ENCODE results near the gene PDCD1LG2.
"Not testable (repeated sequence)": the region's sequence is repeated elsewhere in the genome, so short reads cannot be mapped to it uniquely, and the experiment has no call there.

The PDCD1LG2 gene

DNA sequence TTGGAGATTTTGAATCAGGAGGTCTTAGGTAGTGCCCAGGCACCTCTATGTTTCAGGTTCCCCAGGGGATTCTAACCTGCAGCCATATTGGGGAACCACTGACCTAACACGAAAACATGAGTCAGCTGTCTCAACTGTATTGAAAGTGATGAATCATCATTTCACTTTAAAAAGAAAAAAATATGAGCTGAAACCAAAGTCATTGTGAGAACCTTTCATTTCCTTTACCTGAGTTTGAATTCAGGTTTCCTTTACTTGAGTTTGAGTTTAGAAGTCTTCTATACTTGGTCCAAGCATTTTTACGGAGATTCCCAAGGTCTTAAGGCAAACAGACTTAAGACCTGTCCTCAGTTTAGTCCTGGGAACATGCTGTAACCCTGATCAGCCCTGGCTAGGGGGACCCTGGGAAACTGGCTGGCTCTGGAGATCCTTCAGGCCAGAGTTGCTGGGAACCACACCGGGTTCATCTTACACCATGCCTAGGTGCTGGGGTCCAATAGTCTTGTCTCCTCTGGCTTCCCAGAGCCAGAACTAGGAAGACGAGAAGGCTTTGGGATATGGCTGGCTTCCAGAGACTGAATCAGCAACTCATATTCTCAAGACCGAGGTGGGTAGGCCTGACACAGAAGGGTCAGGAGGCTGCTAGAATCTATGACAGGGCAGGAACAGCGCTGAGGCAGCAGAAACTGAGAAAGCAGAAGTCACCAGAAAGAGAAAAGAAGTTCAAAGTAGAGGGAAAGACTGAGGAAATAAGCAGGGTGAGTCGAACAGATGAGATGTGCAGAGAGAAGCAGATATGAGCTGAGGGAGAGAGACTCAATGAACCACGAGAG is 16.4 kb upstream of the PDCD1LG2 start:
- peak in 1 of 3 donors; percentile 16 for DNase-seq (ENCODE audit: low read depth in 3 of 3)

DNA sequence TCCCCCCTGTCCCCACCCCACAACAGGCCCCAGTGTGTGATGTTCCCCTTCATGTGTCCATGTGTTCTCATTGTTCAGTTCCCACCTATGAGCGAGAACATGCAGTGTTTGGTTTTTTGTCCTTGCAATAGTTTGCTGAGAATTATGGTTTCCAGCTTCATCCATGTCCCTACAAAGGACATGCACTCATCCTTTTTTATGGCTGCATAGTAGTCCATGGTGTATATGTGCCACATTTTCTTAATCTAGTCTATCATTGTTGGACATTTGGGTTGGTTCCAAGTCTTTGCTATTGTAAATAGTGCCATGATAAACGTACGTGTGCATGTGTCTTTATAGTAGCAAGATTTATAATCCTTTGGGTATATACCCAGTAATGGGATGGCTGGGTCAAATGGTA is 15.6 kb upstream of the PDCD1LG2 start:
- not testable (repeated sequence) for DNase-seq (ENCODE audit: low read depth in 3 of 3)

DNA sequence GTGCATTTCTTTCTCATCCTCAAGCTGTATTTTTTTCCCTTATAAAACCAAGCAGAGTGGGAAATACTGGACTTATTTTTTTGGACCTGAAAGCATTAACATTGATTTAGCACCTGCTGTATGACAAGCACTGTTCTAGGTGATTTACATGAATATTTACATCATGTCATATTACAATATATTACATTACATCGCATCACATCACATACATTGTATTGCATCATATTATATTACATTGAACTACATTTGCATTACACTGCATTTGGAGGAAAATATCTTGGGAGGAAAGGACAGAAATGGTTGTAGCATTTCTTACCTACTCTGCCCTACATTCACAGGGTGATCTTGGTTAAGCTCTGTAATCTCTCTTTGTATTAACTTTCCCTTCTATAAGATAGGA is 11.2 kb upstream of the PDCD1LG2 start:
- no peak for DNase-seq (ENCODE audit: low read depth in 3 of 3)

DNA sequence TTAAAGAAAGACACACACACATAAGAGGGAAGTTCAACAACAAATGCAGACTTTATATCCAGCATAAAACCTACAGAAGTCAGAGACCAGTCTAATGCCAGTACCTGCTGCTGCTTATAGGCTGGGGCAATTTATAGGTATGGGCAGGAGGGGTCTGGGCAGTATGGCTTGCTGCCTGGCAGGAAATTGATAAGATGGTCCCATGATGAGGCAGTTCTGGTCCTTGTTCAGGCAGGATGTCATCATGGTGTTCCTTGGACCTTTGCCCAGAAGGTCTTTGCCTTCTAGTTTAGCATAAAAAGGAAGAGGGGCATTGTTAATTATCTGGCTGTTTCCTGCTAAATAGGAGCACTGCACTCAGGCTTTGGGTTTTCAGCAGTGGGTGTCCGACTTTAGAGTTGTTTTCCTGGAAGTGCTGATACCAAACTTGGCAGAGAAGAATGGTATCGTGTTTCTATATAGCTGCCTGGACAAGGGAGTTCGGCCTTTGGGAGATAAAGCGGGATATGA is 10.4 kb upstream of the PDCD1LG2 start:
- no peak for DNase-seq (ENCODE audit: low read depth in 3 of 3)

DNA sequence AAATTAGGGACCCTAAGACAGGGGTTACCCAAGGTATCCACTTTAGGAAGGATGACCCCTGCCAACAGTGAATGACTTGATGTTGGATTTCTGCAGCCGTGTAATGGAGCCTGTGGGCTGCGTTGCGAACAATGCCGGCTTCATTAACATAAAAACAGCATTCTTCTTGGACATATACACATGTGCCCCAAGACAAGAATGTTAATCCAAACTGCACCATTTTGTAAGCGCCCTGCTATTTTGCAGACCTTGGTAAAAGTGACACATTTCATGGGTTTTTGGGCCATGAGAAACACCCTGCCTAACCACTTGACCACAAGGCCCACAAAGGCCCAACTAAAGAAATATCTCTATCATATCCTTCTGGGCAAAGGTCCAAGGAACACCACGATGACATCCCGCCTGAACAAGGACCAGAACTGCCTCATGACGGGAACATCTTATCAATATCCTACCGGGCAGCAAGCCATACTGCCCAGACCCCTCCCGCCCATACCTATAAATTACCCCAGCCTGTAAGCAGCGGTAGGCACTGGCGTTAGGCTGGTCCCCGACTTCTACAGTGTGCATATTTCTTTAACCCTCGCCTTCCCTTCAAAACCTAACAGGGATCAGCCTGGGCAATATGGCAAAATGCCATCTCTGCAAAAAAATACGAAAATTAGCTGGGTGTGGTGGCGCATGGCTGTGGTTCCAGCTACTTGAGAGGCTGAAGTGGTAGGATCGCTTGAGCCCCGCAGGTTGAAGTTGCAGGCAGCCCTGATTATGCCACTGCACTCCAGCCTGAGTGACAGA is 9.7 kb upstream of the PDCD1LG2 start:
- DNase-seq (ENCODE audit: low read depth in 3 of 3), result no peak

DNA sequence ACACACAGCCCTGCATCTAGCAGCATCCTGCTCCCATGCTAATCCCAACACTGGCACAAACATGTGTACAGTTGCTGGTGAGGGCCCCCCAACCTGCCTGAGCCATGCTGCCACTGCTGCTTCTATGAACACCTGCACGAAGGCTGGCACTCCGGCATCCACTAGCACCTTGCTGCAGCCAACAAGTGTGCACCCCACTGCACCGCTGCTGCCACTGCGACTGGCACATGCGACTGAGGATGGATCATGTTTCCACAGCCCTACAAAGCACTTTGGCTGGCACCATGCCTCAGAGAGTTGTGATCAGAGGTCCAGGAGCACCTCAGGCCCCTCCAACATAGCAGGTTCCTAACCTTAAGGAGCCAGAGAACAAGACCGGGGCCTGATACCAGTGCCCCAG is 7.8 kb upstream of the PDCD1LG2 start:
- no peak for DNase-seq (ENCODE audit: low read depth in 3 of 3)

DNA sequence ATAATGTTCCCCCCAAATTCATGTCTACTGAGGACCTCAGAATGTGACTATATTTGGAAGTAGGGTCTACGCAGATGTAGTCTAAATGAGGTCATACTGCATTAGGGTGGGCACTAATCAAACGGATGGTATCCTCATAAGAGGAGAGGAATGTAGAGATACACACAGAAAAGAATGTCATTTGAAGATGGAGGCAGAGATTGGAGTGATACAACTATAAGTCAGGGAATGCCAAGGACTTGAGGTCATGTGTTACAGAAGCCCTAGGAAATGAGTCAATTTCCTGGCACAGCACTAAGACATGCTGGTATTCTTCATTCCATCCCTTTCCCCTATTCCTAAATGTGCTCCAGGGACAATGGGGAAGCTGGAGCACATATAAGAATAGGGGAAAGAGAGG is 758 bp upstream of the PDCD1LG2 start:
- DNase-seq (ENCODE audit: low read depth in 3 of 3), result no peak

DNA sequence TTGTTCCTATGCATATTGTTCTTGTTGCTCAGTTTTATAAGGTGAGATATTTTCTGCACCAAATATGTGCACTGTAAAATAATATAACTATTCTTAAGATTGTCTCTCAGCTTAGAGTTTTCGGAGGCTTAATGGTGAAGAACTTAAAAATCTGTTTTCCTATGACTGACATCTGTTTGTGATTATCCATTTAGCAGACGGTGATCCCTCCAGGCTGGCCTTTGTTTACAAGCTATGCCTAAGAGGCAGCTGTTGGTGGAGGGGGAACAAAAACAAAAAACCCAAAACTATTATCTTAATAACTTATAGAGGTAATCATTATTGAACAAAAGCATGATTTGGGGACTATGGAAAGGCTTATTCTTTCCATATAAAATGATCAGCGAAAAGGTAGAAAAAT is 658 bp downstream of the PDCD1LG2 start:
- no peak for DNase-seq (ENCODE audit: low read depth in 3 of 3)

DNA sequence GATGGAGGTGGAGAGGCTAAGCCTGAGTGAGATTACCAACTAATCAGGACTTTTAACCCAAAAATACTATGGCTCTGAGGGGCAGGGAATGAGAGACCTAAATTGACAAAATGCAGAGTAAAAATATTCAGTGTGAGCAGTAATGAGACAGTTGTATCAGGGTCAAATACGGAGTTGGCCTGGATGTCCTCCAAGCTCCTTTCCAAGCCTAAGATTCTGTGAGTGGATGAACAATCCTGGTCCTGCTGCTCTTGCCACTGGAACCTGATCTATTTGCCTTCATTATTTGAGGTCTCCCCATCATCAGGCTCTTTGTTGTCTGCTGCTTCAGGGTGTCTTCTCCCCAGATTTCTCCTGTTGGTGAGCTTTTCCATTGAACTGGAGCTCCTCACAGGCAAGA is 1.1 kb downstream of the PDCD1LG2 start:
- no peak for DNase-seq (ENCODE audit: low read depth in 3 of 3)

DNA sequence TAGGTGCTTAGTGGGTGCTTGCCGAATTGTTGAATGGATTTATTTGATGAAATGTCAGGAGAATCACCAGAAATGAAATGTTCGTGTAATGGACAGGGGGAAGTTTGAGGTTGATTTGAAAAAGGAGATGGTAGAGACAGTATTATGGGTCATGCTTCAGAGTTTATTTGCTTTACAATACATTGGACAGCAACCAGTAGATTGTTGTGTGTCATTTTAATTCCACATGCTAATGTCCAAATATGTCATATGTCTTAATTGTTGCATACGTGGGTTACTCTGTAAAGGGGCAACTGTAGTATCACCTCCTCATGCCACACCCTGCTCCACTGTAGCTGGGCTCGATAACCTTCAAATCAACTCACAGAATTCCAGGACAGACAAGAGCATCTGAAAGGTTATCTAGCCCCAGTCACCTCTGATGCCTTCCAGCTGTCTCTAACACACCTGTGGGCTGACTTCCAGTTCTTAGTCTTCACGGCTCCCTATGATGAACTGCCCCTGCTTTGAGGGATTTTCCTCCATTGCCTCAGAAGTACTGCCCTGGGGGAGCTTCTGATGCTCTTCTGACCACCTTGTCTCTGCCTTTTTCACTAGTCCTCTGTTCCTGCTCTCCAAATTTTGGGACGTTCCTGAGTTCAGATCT is 1.7 kb downstream of the PDCD1LG2 start:
- no peak for DNase-seq (ENCODE audit: low read depth in 3 of 3)

DNA sequence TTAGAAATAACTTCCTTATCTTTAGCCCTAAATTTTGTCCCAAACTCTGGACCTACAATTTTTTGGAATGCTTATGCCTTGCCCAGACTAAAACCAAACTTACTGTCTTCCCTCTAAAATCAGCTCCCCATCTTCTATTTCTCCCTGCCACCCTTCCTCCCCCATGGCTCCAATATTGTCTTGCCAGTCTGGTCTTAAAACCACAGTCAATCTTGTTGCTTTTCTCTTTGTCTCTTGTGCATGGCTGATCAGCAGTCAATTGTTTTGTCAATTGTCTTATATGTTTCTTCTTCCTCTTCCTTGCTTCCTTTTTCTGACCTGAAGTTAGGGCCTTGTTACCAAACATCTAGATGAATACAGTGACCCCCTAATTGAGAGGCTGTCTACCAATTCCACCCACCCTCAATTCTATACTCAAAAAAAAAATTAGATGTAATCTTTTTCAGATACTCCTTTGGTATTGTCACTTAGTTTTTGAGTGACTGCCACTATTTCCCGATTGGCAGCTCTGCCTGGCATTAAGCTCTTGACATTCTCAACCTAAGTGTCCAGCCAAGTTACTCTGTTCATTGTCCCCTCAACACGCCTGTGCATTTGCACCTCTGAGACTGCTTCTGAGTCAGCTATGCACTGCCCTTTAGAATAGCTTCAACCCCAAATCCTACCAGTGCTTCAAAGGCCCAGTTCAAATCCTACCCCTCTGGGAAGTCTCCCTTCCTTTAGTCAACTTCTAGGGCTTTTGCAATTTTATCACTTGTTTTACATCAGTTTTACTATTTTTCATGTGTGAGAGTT is 2.5 kb downstream of the PDCD1LG2 start:
- DNase-seq (ENCODE audit: low read depth in 3 of 3), result no peak

DNA sequence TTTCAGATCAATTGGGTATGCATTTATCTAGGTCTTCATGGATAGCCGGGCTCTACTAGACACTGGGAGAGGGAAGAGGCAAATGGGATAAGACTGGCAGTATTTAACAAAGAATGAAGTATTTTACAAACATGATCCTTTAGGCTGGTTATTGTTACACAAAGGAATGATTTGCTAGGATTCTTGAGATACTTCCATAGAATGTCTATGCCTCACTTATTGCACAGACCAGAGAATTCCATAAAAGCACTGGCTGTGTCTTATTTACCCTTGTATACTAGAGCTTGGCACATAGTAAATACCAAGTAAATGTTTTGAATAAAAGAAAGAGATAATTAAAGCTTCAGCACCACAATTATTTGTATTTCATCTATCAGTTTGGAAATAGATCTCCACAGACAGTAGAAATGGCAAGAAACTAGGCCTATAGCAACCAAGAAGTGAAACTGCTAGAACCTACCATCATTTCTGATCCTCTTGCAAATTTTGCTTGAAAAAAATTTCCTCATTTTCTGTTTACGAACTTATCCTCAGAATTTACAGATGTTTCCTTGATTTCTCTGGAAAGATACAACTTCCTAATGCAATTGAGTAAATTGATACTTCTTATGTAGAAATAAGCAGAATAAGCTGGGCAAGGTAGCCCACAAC is 3.8 kb downstream of the PDCD1LG2 start:
- no peak for DNase-seq (ENCODE audit: low read depth in 3 of 3)

DNA sequence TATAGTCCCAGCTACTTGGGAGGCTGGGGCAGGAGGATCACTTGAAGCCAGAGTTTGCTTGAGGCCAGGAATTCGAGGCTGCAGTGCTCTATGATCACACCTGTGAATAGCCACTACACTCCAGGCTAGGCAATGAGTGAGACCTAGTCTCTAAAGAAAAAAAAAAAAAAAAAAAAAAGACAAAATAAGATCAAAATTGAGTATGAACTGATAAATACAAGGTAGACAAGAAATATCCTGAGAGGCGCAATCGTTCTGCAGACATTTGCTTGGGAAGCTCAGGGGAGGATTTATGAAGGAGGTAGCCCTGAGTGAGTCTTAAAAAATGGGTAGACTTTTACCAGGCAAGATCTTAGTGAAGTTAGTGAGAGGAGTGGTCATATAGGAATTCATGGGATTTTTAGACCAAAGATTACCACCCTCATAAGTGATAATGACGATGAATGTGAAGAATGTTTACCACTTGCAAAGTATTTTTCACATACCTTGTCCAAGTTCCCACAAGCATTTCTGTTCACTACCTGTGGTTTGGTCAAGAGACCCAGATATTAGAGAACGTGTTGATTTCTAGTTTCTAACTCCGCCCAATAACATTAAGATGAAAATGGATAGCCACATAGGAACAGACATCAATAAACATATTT is 4.4 kb downstream of the PDCD1LG2 start:
- DNase-seq (ENCODE audit: low read depth in 3 of 3), result no peak

DNA sequence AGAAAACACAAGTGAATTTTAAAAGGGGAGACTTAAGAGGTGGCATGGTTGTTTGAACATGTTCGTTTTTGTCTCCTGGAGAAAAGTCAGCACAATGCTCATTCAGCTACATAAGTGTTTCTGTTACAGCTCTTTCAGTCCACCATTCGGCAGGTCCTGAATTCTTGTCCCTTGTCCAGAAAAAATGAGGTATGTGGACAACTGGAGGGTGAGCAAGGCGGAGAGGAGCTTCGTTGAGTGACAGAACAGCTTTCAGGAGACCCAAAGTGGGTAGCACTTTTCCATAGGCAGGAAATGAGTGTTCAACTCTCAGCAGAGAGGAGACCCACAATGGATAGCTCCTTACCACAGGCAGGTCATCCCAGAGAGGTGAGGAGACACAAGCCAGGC is 4.9 kb downstream of the PDCD1LG2 start:
- DNase-seq (ENCODE audit: low read depth in 3 of 3), result no peak

DNA sequence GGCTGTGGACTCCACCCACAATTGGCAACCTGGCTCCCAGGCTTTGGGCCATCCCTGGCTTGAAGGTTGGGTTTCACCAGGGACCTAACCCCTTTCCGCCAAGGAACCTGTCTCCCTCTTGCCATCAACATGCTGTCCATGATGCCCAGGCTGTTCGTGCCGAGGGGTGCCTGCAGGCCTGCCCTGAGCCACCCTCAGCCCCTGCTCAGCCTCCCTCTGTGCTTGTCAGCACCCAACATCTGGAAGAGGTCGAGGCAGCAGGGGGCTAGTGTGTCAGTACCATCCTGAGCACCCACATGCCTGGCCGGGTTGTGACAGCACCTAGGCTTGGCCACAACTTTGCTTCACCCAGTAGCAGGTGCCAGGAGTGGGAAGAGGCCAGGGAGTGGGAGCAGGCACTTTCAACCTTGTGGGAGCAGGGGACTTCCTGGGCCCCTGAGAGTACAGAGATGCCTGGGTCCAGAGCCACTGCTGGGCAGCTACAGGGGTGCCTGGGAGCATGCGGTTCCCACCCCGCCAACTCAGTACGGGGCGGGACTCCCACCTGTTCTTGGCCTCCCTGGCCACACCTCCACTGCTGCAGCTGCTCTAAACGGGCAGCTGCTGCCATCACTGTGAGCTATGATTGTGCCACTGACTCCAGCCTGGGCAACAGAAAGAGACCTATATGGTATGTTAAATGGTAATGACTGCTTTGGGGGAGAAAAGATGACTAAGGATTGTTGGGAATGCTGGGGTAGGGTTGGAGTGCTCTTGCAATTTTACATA is 6.3 kb downstream of the PDCD1LG2 start:
- DNase-seq (ENCODE audit: low read depth in 3 of 3), result no peak

DNA sequence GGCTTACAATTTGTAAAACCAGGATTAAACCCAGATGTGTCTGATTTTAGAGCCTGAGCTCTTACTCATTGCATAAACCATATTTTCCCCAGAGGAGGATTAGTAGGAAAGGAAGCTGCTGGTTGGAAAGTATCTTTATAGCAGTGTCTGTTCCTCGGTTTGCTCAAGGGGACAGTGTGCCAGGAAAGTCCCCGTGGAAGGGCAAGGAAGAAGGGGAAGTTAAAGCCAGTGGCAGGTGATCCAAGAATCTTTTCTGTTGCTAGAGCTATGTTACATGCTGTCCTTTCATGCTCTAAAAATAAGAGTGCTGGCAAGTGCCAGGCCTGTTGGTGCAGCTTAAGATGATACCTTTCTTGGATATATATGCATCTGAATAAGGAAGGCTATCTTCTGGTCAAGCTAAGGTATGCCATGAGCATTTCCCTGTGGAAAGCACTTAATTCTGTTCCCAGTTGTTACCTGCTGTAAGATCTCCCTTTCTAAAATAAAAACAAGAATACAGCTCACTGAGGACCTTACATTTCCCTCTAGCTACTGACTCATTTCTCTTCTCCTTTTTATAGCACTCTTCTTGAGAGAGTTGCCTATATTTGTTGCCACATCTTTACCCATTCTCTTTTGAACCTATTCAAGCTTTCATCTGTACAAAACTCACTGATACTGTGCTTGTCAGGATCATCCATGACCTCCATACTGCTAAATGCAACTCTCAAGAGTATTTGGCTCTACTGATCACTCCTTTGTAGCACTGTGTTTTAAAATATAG is 8.0 kb downstream of the PDCD1LG2 start:
- no peak for DNase-seq (ENCODE audit: low read depth in 3 of 3)

DNA sequence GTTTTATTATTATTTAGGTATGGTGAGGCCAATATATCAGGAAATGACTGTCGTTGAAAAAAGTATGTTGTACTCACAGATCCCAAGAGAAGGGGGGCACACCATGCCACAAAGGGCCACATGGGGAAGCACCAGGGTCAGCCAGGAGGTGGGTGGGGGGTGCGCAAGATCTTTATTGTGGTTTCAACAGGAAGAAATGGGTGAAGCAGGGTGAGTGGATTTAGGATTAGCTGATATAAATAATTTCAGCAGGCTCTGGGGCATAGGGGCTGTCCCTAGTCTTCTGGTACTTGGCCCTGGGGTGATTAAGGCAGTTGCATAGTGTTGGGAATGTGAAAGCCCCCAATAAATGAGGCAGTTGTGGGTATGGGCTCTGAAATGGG is 8.6 kb downstream of the PDCD1LG2 start:
- DNase-seq (ENCODE audit: low read depth in 3 of 3), result peak in 2 of 3 donors; percentile 14 to 18

DNA sequence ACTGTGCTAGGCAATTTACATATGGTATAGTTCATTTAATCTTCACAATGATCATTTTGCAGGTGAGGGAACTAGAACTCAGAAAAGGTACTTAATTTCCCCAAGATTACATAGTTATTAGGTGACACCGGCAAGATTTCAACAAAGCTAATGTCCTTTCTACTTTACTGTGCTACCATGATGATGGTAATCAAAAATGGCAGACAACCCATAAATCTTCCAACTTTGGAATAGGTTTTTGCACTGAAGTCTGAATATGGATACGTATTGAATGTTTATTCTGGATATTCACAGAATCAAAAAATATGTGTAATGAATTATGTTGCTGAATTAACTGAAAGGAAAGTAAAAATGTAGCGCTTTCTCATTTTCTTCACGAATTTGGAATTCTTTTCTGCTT is 13.8 kb downstream of the PDCD1LG2 start:
- no peak for DNase-seq (ENCODE audit: low read depth in 3 of 3)

DNA sequence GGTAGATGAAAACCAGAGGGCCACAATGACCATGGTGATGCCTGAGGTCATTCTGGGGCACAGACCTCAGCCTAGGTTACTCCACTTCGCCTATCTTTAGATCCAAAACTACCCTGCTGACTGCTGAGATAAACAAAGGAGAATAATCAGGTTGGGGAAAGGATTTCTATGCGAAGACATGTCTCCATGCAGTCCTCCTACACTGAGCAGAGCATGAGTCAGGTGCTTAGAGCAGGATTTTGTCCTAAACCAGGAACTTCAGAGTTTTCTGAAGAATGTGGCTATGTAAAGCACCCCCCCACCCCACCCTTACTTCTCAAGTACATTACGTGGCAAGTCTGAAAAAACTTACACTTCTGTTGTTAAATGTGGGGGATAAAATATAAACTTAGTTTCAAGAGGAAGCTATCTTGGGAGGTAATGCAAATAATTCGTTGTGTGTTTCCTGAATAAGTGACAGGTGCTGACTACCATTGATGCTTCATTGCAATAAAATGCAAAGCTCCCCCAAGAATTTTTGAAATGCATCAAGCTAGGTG is 19.4 kb downstream of the PDCD1LG2 start:
- DNase-seq (ENCODE audit: low read depth in 3 of 3), result no peak

All from stimulated activated CD4-positive, alpha-beta T cell treated with anti-CD3 and anti-CD28 coated beads, TNF-alpha, amount 100 ng/mL, for 48 hours (primary cell).